Gastrocnemius medialis (tissue), 4 donors: ENCODE results near the gene GJC2.

Source experiments
- CTCF ChIP-seq, 5 experiments: fragments of 450-650 bp in 3 of 5; fragments of 200-600 bp in 2 of 5; sonication (generic) in 2 of 5; IDR thresholded peaks in 4 of 5; conservative IDR thresholded peaks in 1 of 5; 1 replicate in 4 of 5; 2 replicates in 1 of 5; pipeline ENCODE4 v1.5.1; 2016 to 2019; ENCODE audit warnings: antibody characterized with exemption in 5 of 5, mild to moderate bottlenecking in 3 of 5, moderate library complexity in 3 of 5
- POLR2A ChIP-seq, 2 donors: fragments of 450-650 bp; IDR thresholded peaks; one replicate each; pipeline ENCODE4 v1.6.1; 2017; ENCODE audit warnings: antibody characterized with exemption in 2 of 2, mild to moderate bottlenecking in 2 of 2, moderate library complexity in 2 of 2

DNA sequence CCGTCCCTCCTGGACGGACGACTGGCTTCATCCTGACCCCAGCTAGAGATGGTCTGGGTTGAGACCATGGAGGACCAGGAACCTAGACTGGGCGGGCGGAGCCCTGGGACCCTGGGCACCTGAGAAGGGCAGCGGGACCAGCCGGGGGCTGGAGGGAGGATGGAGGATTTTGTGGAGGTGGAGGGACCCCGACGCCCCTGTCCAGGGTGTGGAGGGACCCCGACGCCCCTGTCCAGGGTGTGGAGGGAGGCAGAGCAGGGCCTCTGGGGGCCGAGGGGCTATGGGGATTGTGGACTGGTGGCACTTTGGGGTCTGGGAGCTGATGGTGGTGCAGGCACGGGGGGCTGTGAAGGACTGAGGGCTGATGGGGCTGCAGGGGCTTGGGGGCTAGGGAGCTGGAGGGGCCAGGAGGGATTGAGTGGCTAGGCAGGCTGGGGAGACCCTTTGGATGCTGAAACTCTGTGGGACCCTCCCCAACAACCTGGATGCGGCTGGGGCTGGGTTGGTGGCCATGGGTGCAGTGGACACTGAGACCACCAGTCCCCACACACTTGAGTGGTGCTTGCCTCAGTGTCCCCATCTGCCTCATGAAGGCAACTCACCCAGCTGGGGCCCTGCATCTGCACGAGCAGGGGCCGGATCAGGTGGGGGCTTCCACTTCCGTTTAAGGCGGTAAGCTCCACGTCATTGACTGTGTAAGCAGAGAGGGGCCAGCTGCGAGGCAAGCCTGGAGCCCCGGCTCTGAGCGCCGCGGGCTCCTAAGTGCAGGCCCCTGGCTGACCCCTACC is 7.4 kb downstream of the GJC2 start:
- TF ChIP-seq CTCF (IDR thresholded peaks at IDR 0.05 in 4 of 5, conservative IDR thresholded peaks at IDR 0.05 in 1 of 5): no peak
- TF ChIP-seq POLR2A (IDR thresholded peaks at IDR 0.05): no peak
